ENCODE data around the gene HBM.

GRCh38 chr16:133716-134115, 32.1 kb upstream of the HBM start:
- no peak for TF ChIP-seq CTCF (IDR thresholded peaks at IDR 0.05; ENCODE audit: poor library complexity)
- no peak for TF ChIP-seq EZH2 (IDR thresholded peaks at IDR 0.05; ENCODE audit: borderline replicate concordance)

Data from hepatocyte (in vitro differentiated cells).